Esophagus mucosa (tissue), 1 donor: ENCODE data around the gene ZKSCAN8. TPM values are rescaled to one million over a fixed set of nuclear protein-coding genes. Genes with fewer than 3 reads are reported as not detected.

Experiments used
- ATAC-seq: fragments of 200-7000 bp; cut with Tn5 transposase; one replicate; pipeline ENCODE4 v1.9.1; 2020
- total RNA-seq: library from RNA; stranded (reverse); gene quantifications from one replicate; pipeline ENCODE4 v1.2.4, GENCODE V29; 2023
- donor health status: DM: yes; HTN: yes; CAD: no.

ZKSCAN8 gene
- total RNA-seq, 1 donor from 2014 or later: 6.6 TPM

DNA sequence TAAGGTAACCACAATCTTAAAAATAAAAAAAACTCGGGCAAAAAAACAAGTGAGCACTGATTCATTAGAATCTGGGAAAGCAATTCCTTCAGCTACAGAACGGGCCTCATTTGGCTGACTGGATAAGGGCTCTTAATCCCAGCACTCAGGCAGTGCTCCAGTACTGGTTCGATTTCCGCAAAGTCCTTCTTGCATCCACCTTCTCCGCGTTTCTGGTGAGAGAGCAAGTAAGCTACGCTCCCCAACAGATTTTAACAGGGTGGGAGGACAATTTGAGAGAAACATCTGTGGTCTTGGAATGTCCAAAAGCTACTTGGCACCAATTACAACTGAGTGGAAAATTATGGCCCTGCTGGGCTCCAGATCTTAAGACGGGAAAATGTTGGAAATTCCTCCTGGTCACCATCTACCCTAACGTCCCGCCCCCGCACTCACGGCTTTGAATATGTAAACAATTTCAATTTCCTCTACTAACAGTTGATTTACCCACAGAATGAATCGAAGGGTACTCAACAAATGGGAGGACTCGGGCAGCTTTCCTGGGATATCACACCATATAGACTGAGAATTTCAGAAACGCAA lies 65.3 kb downstream of the ZKSCAN8 start:
- ATAC-seq: no peak

DNA sequence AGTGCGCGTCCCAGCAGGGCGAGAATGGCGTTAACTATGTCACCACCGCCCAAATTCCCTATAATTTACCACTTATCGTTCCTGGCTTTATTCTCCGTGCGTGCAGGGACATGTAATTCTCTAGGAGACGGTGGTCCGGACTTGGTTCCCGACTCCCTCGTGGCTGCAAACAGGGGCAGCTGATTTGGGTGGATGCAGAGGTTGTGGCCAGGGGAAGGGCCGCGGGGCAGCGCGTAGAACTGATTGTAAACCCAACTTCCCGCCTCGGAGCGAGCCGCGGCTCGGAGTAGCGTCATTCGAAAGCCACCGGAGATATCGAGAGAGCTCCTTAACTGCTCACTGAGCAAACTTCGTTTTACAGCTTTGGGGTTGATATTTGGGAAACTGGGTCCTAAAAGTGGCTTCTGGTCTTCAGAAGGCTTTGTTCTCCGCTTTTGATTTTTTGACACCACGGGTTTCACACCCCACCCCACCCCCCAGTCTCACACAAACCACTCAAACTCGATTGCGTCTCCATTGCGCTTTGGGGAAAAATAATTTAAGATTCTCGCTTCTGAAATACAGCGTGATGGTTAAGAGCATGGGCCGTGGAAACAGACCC lies 65.9 kb downstream of the ZKSCAN8 start:
- ATAC-seq: no peak

DNA sequence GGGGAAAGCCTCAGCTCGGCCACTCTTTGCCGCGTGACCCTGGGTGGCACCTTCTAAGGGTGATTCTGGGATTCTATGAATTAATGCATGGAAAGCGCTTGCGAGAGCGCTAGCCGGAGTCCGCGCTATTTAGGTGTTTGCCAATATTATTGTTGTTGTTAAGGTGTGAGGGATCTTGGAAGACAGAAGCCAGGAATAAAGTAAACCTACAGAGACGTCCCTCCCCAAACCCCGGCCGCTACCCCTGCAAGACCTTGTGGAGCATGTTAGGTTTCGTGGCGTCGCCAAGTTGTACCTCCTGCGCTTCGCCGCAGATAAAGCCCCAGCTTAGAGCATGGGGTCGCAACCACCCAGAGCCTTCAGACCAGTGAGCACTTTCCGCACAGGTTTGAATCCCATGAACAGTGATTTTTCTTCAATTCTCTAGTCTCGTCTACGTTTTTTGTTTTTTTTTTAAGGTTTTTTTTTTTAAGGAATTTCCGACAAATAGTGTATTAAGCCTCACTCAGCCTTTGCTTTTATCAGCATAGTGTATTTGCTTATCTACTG lies 66.5 kb downstream of the ZKSCAN8 start:
- no peak for ATAC-seq

Other genes starting within 250 kb of the ZKSCAN8 start
- gene OR2B2, start 229.5 kb upstream of the ZKSCAN8 start, total RNA-seq: not detected
- gene OR2B6, start 184.6 kb upstream of the ZKSCAN8 start, total RNA-seq: not detected
- 3.0 TPM for gene ZNF165, start 61.3 kb upstream of the ZKSCAN8 start, total RNA-seq
- gene ZSCAN16, start 17.3 kb upstream of the ZKSCAN8 start, total RNA-seq: 2.9 TPM
- gene ZSCAN9, start 83.4 kb downstream of the ZKSCAN8 start, total RNA-seq: 6.4 TPM
- 2.6 TPM for gene ZKSCAN4, start 110.4 kb downstream of the ZKSCAN8 start, total RNA-seq
- 0.12 TPM for gene NKAPL, start 117.4 kb downstream of the ZKSCAN8 start, total RNA-seq
- gene ZSCAN26, start 125.3 kb downstream of the ZKSCAN8 start, total RNA-seq: 3.5 TPM
- 0.76 TPM for gene PGBD1, start 139.7 kb downstream of the ZKSCAN8 start, total RNA-seq
- gene ZSCAN31, start 194.3 kb downstream of the ZKSCAN8 start, total RNA-seq: 9.4 TPM
- gene ZKSCAN3, start 208.1 kb downstream of the ZKSCAN8 start, total RNA-seq: 2.4 TPM